Spleen (tissue), 11 donors: ENCODE data around the gene CLEC18B. TPM values are rescaled to one million over a fixed set of nuclear protein-coding genes. Genes with fewer than 3 reads are reported as not detected.

Experiments
- DNase-seq: peaks from one replicate; pipeline ENCODE4 v3.0.0-alpha.2; 2020
- H3K27ac ChIP-seq, 8 donors: fragments of 200-600 bp; sonication (generic) in 7 of 8; 1 replicate in 4 of 8; 2 replicates in 4 of 8; pipeline versions ENCODE4 v1.5.0 to v1.8.0; 2016 to 2021; ENCODE audit warnings: inconsistent platforms in 4 of 8, mild to moderate bottlenecking in 4 of 8, moderate library complexity in 1 of 8
- H3K27me3 ChIP-seq, 7 donors: fragments of 200-600 bp; sonication (generic) in 6 of 7; replicated peaks in 1 of 7; 1 replicate in 4 of 7; 2 replicates in 3 of 7; pipeline versions ENCODE4 v1.5.0 to v1.8.0; 2016 to 2021; ENCODE audit warnings: inconsistent platforms in 3 of 7, mild to moderate bottlenecking in 1 of 7
- H3K36me3 ChIP-seq, 6 donors: fragments of 200-600 bp; sonication (generic) in 5 of 6; 1 replicate in 4 of 6; 2 replicates in 2 of 6; pipeline versions ENCODE4 v1.5.0 to v1.8.0; 2016 to 2021; ENCODE audit warnings: inconsistent platforms in 2 of 6
- H3K4me1 ChIP-seq, 6 donors: fragments of 200-600 bp; sonication (generic) in 5 of 6; 1 replicate in 3 of 6; 2 replicates in 3 of 6; pipeline versions ENCODE4 v1.5.0 to v1.8.0; 2016 to 2021; ENCODE audit warnings: inconsistent platforms in 3 of 6
- H3K4me3 ChIP-seq, 8 donors: fragments of 200-600 bp; sonication (generic) in 7 of 8; 1 replicate in 4 of 8; 2 replicates in 4 of 8; pipeline versions ENCODE4 v1.5.0 to v1.8.0; 2016 to 2021; ENCODE audit warnings: inconsistent platforms in 4 of 8, mild to moderate bottlenecking in 4 of 8, moderate library complexity in 2 of 8
- H3K9me3 ChIP-seq, 8 donors: fragments of 200-600 bp; sonication (generic) in 7 of 8; 1 replicate in 4 of 8; 2 replicates in 4 of 8; pipeline versions ENCODE4 v1.5.0 to v1.8.0; 2016 to 2021; ENCODE audit warnings: inconsistent platforms in 4 of 8
- POLR2A ChIP-seq, 3 donors: fragments of 450-650 bp; IDR thresholded peaks; one replicate each; pipeline ENCODE4 v1.5.1; 2017; ENCODE audit warnings: antibody characterized with exemption in 3 of 3, mild to moderate bottlenecking in 1 of 3
- POLR2AphosphoS5 ChIP-seq, 3 donors: sonication (generic); formaldehyde crosslinking; IDR thresholded peaks; one replicate each; pipeline ENCODE4 v1.5.1; 2017; ENCODE audit warnings: antibody characterized with exemption in 3 of 3
- WGBS, 5 donors: extraction: QIAGEN DNeasy Blood & Tissue Kit in 3 of 5; methylation state at CpG; one replicate each; pipeline versions ENCODE4 v1.1.5 to v1.1.7; 2013 to 2018; 5-methylcytosine and 5-hydroxymethylcytosine counted together
- intact Hi-C: fragments of 100-400 bp; cut with DNase I; formaldehyde crosslinking; loops from one replicate; pipeline ENCODE4 v1.15.0; 2023; ENCODE audit warnings: low total_unique reads
- polyA plus RNA-seq, 3 donors: library from polyadenylated mRNA; stranded (reverse); fragments of 200-250 nt; gene quantifications; one replicate each; pipeline ENCODE4 v1.2.1, GENCODE V29; 2013
- total RNA-seq, 7 donors: library from RNA; depleted of rRNA in 3 of 7; stranded (reverse); fragments of >200 nt in 3 of 7; fragmentation: NEBNext Ultra II Directional in 4 of 7; extraction: Animal tissue kit (Norgen Biotek cat#: 25700) in 4 of 7; gene quantifications; one replicate each; pipeline versions ENCODE4 v1.1.0 to v1.2.1, GENCODE V29; 2016 to 2021
- TF ChIP-seq, protein P1 (sequence below), 11 experiments: fragments of 200-600 bp in 7 of 11; fragments of 450-650 bp in 4 of 11; sonication (generic) in 4 of 11; IDR thresholded peaks in 8 of 11; conservative IDR thresholded peaks in 3 of 11; 1 replicate in 7 of 11; 2 replicates in 4 of 11; pipeline versions ENCODE4 v1.4.0 to v1.8.0; 2016 to 2021; ENCODE audit warnings: antibody characterized with exemption in 11 of 11, inconsistent platforms in 4 of 11, mild to moderate bottlenecking in 1 of 11
- donor health status: healthy with polysubstance abuse.
- donor health status: DM: no; HTN: no; CAD: no; lungs with moderate emphysema.
- donor health status: DM: no; HTN: no; CAD: no.
- donor health status: Bipolar disorder and iron deficiency.
- donor health status: healthy.
- donor health status: DM: no; HTN: no; CAD: no.
- donor health status: DM: yes; HTN: yes; CAD: no.

The CLEC18B gene
- total and polyA plus RNA-seq, 10 donors: 0.83 to 2.1 (median 1.1) TPM; not detected in 3

DNA sequence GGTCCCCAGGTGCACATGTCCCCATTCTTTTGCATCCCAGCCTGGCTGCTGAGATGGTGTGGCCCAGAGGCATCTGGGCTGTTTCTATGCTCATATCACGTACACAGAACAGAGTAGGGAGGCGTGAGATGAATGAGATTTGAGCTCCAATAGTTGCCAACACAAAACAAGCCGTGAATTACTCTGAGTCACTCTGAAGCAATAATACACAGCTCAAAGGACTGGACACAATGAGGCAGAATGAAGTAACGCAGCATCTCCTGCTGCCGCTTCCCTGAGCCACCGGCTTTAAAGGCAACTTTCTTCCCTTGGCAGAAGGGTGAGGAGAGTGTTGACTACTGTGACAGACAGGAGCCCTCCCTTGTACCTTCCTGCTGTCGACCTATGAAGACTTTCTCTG lies 33.9 kb upstream of the CLEC18B start:
- H3K27ac ChIP-seq: no peak overlapping the region
- WGBS, 5 donors: 81 to 97% (median 89%) methylated on average over 7 of the region's 7 CpGs
- H3K4me1 ChIP-seq: peaks cover 0 to 6% (median under 1%) of the 10 kb centered on the region in 6 donors
- TF ChIP-seq POLR2AphosphoS5 (IDR thresholded peaks at IDR 0.05) (no peak), POLR2A (IDR thresholded peaks at IDR 0.05) (no peak)
- TF ChIP-seq, protein P1, sequence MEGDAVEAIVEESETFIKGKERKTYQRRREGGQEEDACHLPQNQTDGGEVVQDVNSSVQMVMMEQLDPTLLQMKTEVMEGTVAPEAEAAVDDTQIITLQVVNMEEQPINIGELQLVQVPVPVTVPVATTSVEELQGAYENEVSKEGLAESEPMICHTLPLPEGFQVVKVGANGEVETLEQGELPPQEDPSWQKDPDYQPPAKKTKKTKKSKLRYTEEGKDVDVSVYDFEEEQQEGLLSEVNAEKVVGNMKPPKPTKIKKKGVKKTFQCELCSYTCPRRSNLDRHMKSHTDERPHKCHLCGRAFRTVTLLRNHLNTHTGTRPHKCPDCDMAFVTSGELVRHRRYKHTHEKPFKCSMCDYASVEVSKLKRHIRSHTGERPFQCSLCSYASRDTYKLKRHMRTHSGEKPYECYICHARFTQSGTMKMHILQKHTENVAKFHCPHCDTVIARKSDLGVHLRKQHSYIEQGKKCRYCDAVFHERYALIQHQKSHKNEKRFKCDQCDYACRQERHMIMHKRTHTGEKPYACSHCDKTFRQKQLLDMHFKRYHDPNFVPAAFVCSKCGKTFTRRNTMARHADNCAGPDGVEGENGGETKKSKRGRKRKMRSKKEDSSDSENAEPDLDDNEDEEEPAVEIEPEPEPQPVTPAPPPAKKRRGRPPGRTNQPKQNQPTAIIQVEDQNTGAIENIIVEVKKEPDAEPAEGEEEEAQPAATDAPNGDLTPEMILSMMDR (IDR thresholded peaks at IDR 0.05 in 8 of 11, conservative IDR thresholded peaks at IDR 0.05 in 3 of 11): no peak
- no peaks in the 10 kb centered on the region for H3K27me3 ChIP-seq
- H3K9me3 ChIP-seq: no peaks in the 10 kb centered on the region
- peaks cover 0 to 100% (median 90%) of the 10 kb centered on the region in 6 donors for H3K36me3 ChIP-seq
- intact Hi-C loops: no loop called here
- H3K4me3 ChIP-seq: no peak overlapping the region
- DNase-seq: no peak

DNA sequence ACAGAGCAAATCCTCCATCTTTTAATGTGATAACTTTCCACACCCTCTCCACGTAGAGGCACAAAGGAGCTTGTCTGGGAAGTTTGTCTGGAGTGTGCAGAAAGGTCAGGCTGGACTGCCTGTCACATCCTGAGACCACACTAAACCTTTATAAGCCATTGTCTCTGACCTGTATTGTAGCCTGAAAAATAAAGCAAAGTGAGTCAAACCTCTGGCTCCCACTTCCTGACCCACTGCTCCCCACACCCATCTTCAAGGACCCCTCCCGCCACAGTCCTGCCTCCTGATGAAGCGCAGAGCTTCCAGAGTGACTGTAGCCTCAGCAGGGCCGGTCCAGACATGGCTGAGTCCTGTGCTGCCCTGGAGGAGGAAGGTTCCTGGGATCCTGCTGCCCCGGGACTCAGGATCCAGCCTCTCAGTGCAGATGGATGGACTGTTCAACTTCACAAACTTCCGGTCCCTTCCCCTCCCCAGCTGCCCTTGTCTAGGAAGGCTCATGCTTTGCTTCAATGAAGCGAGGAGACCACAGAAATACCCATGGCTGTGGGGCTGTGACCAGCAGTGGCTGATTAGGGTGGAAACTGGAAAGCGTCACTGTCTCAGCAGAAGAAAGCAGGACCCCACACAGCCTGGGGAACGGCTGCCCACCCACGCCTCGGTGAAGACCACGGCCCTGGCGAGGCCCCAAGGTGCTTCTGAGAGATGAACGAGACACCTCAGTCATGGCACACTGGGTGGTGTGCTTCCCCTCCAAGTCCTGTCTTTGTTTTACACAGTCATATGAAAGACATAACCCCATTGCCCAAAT lies 30.9 kb upstream of the CLEC18B start:
- intact Hi-C loops: no loop called here
- Histone ChIP-seq H3K36me3 (peaks cover 0 to 99% (median 61%) of the 10 kb centered on the region in 6 donors), H3K4me3 (no peak overlapping the region), H3K27ac (no peak overlapping the region), H3K27me3 (no peaks in the 10 kb centered on the region), H3K4me1 (peaks cover 6 to 34% (median 24%) of the 10 kb centered on the region in 6 donors), H3K9me3 (no peaks in the 10 kb centered on the region)
- DNase-seq: no peak
- no peak for TF ChIP-seq POLR2A (IDR thresholded peaks at IDR 0.05)
- TF ChIP-seq POLR2AphosphoS5 (IDR thresholded peaks at IDR 0.05): peak in 1 of 3 donors; percentile 34
- 71 to 85% (median 77%) methylated on average over 13 to 14 of the region's 14 CpGs for WGBS, 5 donors

DNA sequence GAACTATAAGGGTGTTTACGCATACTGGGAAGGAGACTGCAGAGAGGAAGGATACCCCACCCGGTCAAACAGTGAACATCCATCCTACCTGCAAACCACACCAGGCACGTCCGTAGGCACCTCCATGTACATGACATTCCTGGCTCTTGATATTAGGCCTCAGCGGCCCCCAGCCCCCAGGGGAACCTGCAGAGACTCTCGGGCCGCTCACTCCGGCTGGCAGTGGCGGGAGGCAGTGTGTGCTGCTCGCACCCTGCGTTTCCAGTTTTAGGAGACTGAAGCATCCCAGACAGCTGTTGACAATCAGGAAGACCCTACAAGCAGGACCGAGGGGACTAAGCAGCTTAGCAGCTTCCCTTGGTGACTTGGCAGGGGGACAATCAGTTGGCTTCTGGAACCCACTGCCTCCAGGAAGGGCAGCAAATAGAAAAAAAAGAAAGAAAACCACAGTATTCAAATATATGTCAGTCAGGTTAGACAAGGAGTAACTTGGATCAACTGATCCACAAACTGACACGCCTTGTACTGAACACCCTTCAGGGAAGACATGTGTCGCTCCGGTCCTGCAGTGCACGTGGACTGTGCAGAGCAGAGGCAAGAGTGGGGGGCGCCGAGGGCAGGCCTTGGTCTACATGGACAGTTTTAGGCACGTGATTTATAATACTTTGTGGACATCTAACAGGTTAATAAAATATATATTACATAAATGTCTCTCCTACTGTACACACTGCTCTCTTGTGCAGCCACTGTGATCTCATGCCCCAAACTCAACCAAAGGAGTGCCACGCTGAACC lies 29.9 kb upstream of the CLEC18B start:
- no peak for TF ChIP-seq POLR2A (IDR thresholded peaks at IDR 0.05)
- no peak for TF ChIP-seq POLR2AphosphoS5 (IDR thresholded peaks at IDR 0.05)
- TF ChIP-seq, protein P1 (IDR thresholded peaks at IDR 0.05 in 8 of 11, conservative IDR thresholded peaks at IDR 0.05 in 3 of 11): no peak
- peaks cover 0 to 96% (median 51%) of the 10 kb centered on the region in 6 donors for H3K36me3 ChIP-seq
- 94 to 98% (median 95%) methylated on average over 20 of the region's 20 CpGs for WGBS, 5 donors

DNA sequence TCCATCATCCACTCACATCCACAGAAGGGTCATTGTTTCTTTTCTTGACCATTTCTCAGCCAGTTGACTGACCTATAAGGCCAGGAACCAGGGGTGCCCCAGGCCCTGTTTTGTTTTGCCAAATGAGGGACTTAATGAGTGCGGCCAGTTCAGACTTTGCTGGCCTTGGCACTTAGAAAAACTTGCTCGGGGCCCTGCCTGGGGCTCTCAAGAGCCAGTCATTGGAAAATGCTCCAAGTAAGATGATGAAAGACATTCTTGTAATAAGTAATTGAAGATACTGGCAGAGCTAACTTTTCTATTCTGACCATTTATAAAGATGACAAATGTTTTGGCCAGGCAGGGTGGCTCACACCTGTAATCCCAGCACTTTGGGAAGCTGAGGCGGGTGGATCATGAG lies 29.0 kb upstream of the CLEC18B start:
- no peak for DNase-seq
- Histone ChIP-seq H3K9me3 (no peaks in the 10 kb centered on the region), H3K4me3 (no peak overlapping the region), H3K27ac (peak overlapping the region; percentile 19 to 79 (median 59)), H3K27me3 (no peaks in the 10 kb centered on the region), H3K4me1 (peaks cover 6 to 34% (median 24%) of the 10 kb centered on the region in 6 donors), H3K36me3 (peaks cover 0 to 87% (median 42%) of the 10 kb centered on the region in 6 donors)
- 95 to 97% (median 96%) methylated on average over 3 of the region's 3 CpGs for WGBS, 5 donors
- intact Hi-C loops: no loop called here
- TF ChIP-seq, protein P1 (IDR thresholded peaks at IDR 0.05 in 8 of 11, conservative IDR thresholded peaks at IDR 0.05 in 3 of 11): no peak
- no peak for TF ChIP-seq POLR2AphosphoS5 (IDR thresholded peaks at IDR 0.05)
- no peak for TF ChIP-seq POLR2A (IDR thresholded peaks at IDR 0.05)

More for the DNA sequence above, 29.9 kb upstream of the CLEC18B start:
- H3K27ac ChIP-seq: peak overlapping the region in 3 of 8 donors; percentile 55 to 79 (median 74)
- H3K4me3 ChIP-seq: no peak overlapping the region
- H3K27me3 ChIP-seq: no peaks in the 10 kb centered on the region
- DNase-seq: no peak
- intact Hi-C loops: no loop called here
- peaks cover 6 to 34% (median 24%) of the 10 kb centered on the region in 6 donors for H3K4me1 ChIP-seq
- no peaks in the 10 kb centered on the region for H3K9me3 ChIP-seq
